Measurements from ENCODE around the gene PPM1M. TPM values are rescaled to one million over a fixed set of nuclear protein-coding genes. Genes with fewer than 3 reads are reported as not detected.

Gene PPM1M
- total and polyA plus RNA-seq, 10 of the 15 experiments (the other 5 are each of a cell fraction or from before 2014, with no cell fraction given): 7.3 to 24.8 (median 15.8) TPM

GRCh38 chr3:52277071-52277964 lies 31.8 kb downstream of the PPM1M start (continued):
- peak; percentile 95 for TF ChIP-seq NR2F1 (conservative IDR thresholded peaks at IDR 0.05)
- peak; percentile 18; the same call in 1 of the 2 replicates for TF ChIP-seq NKRF (conservative IDR thresholded peaks at IDR 0.05)
- peak; percentile 91 for TF ChIP-seq POLR2AphosphoS5 (IDR thresholded peaks at IDR 0.05; ENCODE audit: low read length)
- 0 out of 2 replicates have a peak, but pooled peaks have one; percentile 25 for TF ChIP-seq TCF12 (IDR thresholded peaks at IDR 0.05; ENCODE audit: low read depth, low read length)
- TF ChIP-seq BMI1 (IDR thresholded peaks at IDR 0.05; ENCODE audit: borderline replicate concordance): no peak
- TF ChIP-seq TAF1 (IDR thresholded peaks at IDR 0.05; ENCODE audit: borderline replicate concordance, low read depth, low read length): peak; percentile 60; the same call in 1 of the 2 replicates
- TF ChIP-seq BACH1 (IDR thresholded peaks at IDR 0.05; ENCODE audit: borderline replicate concordance): 0 out of 2 replicates have a peak, but pooled peaks have one; percentile 18
- TF ChIP-seq MLLT1 (IDR thresholded peaks at IDR 0.05): 0 out of 2 replicates have a peak, but pooled peaks have one; percentile 73
- TF ChIP-seq SMARCA5 (IDR thresholded peaks at IDR 0.05): no peak
- TF ChIP-seq TCF3 (IDR thresholded peaks at IDR 0.05; ENCODE audit: borderline replicate concordance, insufficient read depth, low read depth, low read length): 0 out of 2 replicates have a peak, but pooled peaks have one; percentile 46
- peak; percentile 40 for TF ChIP-seq E2F8 (IDR thresholded peaks at IDR 0.05; ENCODE audit: low read depth, partially characterized antibody)
- TF ChIP-seq POU2F2 (IDR thresholded peaks at IDR 0.05; ENCODE audit: borderline replicate concordance, low read depth, low read length): peak; percentile 39; the same call in 1 of the 3 replicates
- 0 out of 2 replicates have a peak, but pooled peaks have one; percentile 21 for TF ChIP-seq LARP7 (IDR thresholded peaks at IDR 0.05)
- TF ChIP-seq SRF (IDR thresholded peaks at IDR 0.05; ENCODE audit: low read depth in 2 of 2, low read length in 2 of 2): no peak
- peak; percentile 82 for TF ChIP-seq MXI1 (IDR thresholded peaks at IDR 0.05; ENCODE audit: low read depth, low read length)
- no peak; the same call in 1 of the 2 replicates for TF ChIP-seq RELB (IDR thresholded peaks at IDR 0.05; ENCODE audit: low read depth)
